ENCODE data around the gene MCTP2. TPM values are rescaled to one million over a fixed set of nuclear protein-coding genes. Genes with fewer than 3 reads are reported as not detected.
A peak's percentile ranks its signal among the peaks of the same experiment; 100 is the strongest.

Gene MCTP2
- polyA plus RNA-seq, 3 donors = 2.4 to 7.4 (median 7.3) TPM

- H3K27me3 ChIP-seq (ENCODE audit: control insufficient read depth in 2 of 2, insufficient read depth in 2 of 2, low read length in 2 of 2) = no peaks in the 10 kb centered on the region
- TF ChIP-seq CTCF (IDR thresholded peaks at IDR 0.05) = no peak
- H3K79me2 ChIP-seq (ENCODE audit: insufficient read depth, low read length) = no peaks in the 10 kb centered on the region
- H2AFZ ChIP-seq (ENCODE audit: insufficient read depth, low read depth, low read length, poor library complexity, severe bottlenecking) = no peak overlapping the region
- no peak overlapping the region for H3K9ac ChIP-seq (ENCODE audit: insufficient read depth, low read length, poor library complexity, severe bottlenecking)
- Mint-ChIP-seq H3K4me1 (no peaks in the 10 kb centered on the region), H3K36me3 (peaks cover 39 to 77% of the 10 kb centered on the region in 2 donors), H3K27ac (no peak overlapping the region), H3K4me3 (no peak overlapping the region), H3K27me3 (ENCODE audit: low read depth in 3 of 3) (no peaks in the 10 kb centered on the region), H3K9me3 (no peaks in the 10 kb centered on the region)
- DNase-seq = no peak
- no peaks in the 10 kb centered on the region for H3K9me3 ChIP-seq (replicated peaks in 1 of 2; ENCODE audit: control insufficient read depth in 1 of 2, insufficient read depth in 1 of 2, low read length in 2 of 2)
- H3K4me3 ChIP-seq (replicated peaks in 1 of 3; ENCODE audit: low read depth in 2 of 3, low read length in 3 of 3) = no peak overlapping the region
- intact Hi-C loops (cut with micrococcal nuclease) = no loop called here
- H3K4me2 ChIP-seq (replicated peaks; ENCODE audit: extremely low read depth, low read length, poor library complexity, severe bottlenecking) = no peak overlapping the region
- H3K4me1 ChIP-seq (ENCODE audit: control insufficient read depth in 1 of 2, insufficient read depth in 2 of 2, low read length in 2 of 2) = no peaks in the 10 kb centered on the region
- H4K20me1 ChIP-seq (ENCODE audit: insufficient read depth, low read length) = no peaks in the 10 kb centered on the region
- no peak overlapping the region for H3K27ac ChIP-seq (ENCODE audit: low read depth in 1 of 2, low read length in 2 of 2)
- peaks cover 0 to 37% of the 10 kb centered on the region in 2 donors for H3K36me3 ChIP-seq (replicated peaks in 1 of 2; ENCODE audit: control insufficient read depth in 1 of 2, insufficient read depth in 2 of 2, low read length in 2 of 2)
- WGBS (ENCODE audit: insufficient coverage) = 40% methylated on average over 2 of the region's 4 CpGs
These were observed 172.0 kb downstream of the MCTP2 start for GRCh38 chr15:94403331-94403730.

GRCh38 chr15:94404733-94405283, 173.4 kb downstream of the MCTP2 start:
- Histone ChIP-seq H3K27me3 (ENCODE audit: control insufficient read depth in 2 of 2, insufficient read depth in 2 of 2, low read length in 2 of 2) (no peaks in the 10 kb centered on the region), H3K36me3 (replicated peaks in 1 of 2; ENCODE audit: control insufficient read depth in 1 of 2, insufficient read depth in 2 of 2, low read length in 2 of 2) (peaks cover 0 to 29% of the 10 kb centered on the region in 2 donors), H3K27ac (ENCODE audit: low read depth in 1 of 2, low read length in 2 of 2) (no peak overlapping the region), H3K9ac (ENCODE audit: insufficient read depth, low read length, poor library complexity, severe bottlenecking) (no peak overlapping the region), H3K79me2 (ENCODE audit: insufficient read depth, low read length) (no peaks in the 10 kb centered on the region), H3K4me2 (replicated peaks; ENCODE audit: extremely low read depth, low read length, poor library complexity, severe bottlenecking) (no peak overlapping the region), H3K4me3 (replicated peaks in 1 of 3; ENCODE audit: low read depth in 2 of 3, low read length in 3 of 3) (no peak overlapping the region), H2AFZ (ENCODE audit: insufficient read depth, low read depth, low read length, poor library complexity, severe bottlenecking) (no peak overlapping the region), H3K9me3 (replicated peaks in 1 of 2; ENCODE audit: control insufficient read depth in 1 of 2, insufficient read depth in 1 of 2, low read length in 2 of 2) (no peaks in the 10 kb centered on the region), H3K4me1 (ENCODE audit: control insufficient read depth in 1 of 2, insufficient read depth in 2 of 2, low read length in 2 of 2) (no peaks in the 10 kb centered on the region), H4K20me1 (ENCODE audit: insufficient read depth, low read length) (no peaks in the 10 kb centered on the region)
- no peak for DNase-seq
- 97% methylated on average over 7 of the region's 9 CpGs for WGBS (ENCODE audit: insufficient coverage)
- peaks cover 43 to 76% of the 10 kb centered on the region in 2 donors for H3K36me3 Mint-ChIP-seq
- no peaks in the 10 kb centered on the region for H3K9me3 Mint-ChIP-seq
- H3K4me3 Mint-ChIP-seq = no peak overlapping the region
- peak overlapping the region in 1 of 7 donors; percentile 25 for H3K27ac Mint-ChIP-seq
- intact Hi-C loops (cut with micrococcal nuclease) = no loop called here
- H3K4me1 Mint-ChIP-seq = no peaks in the 10 kb centered on the region
- TF ChIP-seq CTCF (IDR thresholded peaks at IDR 0.05) = no peak
- peaks cover 0 to 2% (median 0%) of the 10 kb centered on the region in 3 donors for H3K27me3 Mint-ChIP-seq (ENCODE audit: low read depth in 3 of 3)

Data from CD14-positive monocyte (primary cell).